GM12878 (cell line): ENCODE measurements around the gene TRAPPC3. TPM values are rescaled to one million over a fixed set of nuclear protein-coding genes. Genes with fewer than 3 reads are reported as not detected.

Experiments
- CHD2 ChIP-seq: IDR thresholded peaks from 2 replicates; pipeline ENCODE4 v1.6.1; 2011; ENCODE audit warnings: low read depth, low read length, improper control_type of control experiment, borderline replicate concordance
- HDAC2 ChIP-seq: fragments of 200-600 bp; sonication (generic); IDR thresholded peaks from 2 replicates; pipeline ENCODE4 v1.6.1; 2017
- IKZF1 ChIP-seq: fragments of 450-650 bp; conservative IDR thresholded peaks from 2 replicates; pipeline ENCODE4 v1.6.1; 2017; ENCODE audit warnings: antibody characterized with exemption, mild to moderate bottlenecking
- IKZF2 ChIP-seq, 2 experiments: fragments of 450-650 bp; IDR thresholded peaks; 2 replicates each; pipeline ENCODE4 v1.6.1; 2017; ENCODE audit warnings: mild to moderate bottlenecking in 2 of 2, moderate library complexity in 2 of 2
- MTA2 ChIP-seq: fragments of 450-650 bp; IDR thresholded peaks from 2 replicates; pipeline ENCODE4 v1.6.1; 2016; ENCODE audit warnings: low read depth, mild to moderate bottlenecking, moderate library complexity
- NBN ChIP-seq: fragments of 450-650 bp; IDR thresholded peaks from 2 replicates; pipeline ENCODE4 v1.6.1; 2016
- NFXL1 ChIP-seq: fragments of 450-650 bp; IDR thresholded peaks from 2 replicates; pipeline ENCODE4 v1.6.1; 2017; ENCODE audit warnings: antibody characterized with exemption, mild to moderate bottlenecking, borderline replicate concordance
- NR2C1 ChIP-seq: fragments of 450-650 bp; IDR thresholded peaks from 2 replicates; pipeline ENCODE4 v1.6.1; 2017; ENCODE audit warnings: antibody characterized with exemption, mild to moderate bottlenecking, moderate library complexity
- NR2F1 ChIP-seq: fragments of 450-650 bp; conservative IDR thresholded peaks from 2 replicates; pipeline ENCODE4 v1.6.1; 2017; ENCODE audit warnings: mild to moderate bottlenecking
- PAX8 ChIP-seq: fragments of 450-650 bp; IDR thresholded peaks from 2 replicates; pipeline ENCODE4 v1.6.1; 2017; ENCODE audit warnings: mild to moderate bottlenecking, moderate library complexity
- POLR2A ChIP-seq: IDR thresholded peaks from 2 replicates; pipeline ENCODE4 v1.6.1; 2011; ENCODE audit warnings: low read depth, mild to moderate bottlenecking, low read length
- POLR2AphosphoS5 ChIP-seq: IDR thresholded peaks from 2 replicates; pipeline ENCODE4 v1.6.1; 2011; ENCODE audit warnings: mild to moderate bottlenecking, low read length, inconsistent platforms
- RAD21 ChIP-seq: IDR thresholded peaks from 2 replicates; pipeline ENCODE4 v1.6.1; 2011; ENCODE audit warnings: mild to moderate bottlenecking, low read depth, low read length, moderate library complexity; ENCODE audit not compliant: insufficient read depth
- RB1 ChIP-seq: fragments of 450-650 bp; formaldehyde crosslinking; IDR thresholded peaks from 2 replicates; pipeline ENCODE4 v1.6.1; 2017; ENCODE audit warnings: mild to moderate bottlenecking, borderline replicate concordance
- RBBP5 ChIP-seq: fragments of 200-600 bp; sonication (generic); conservative IDR thresholded peaks from 2 replicates; pipeline ENCODE4 v1.6.1; 2016
- RCOR1 ChIP-seq: conservative IDR thresholded peaks from 2 replicates; pipeline ENCODE4 v1.6.1; 2012; ENCODE audit warnings: low read depth, low read length, improper control_type of control experiment
- STAT1 ChIP-seq: fragments of 450-650 bp; conservative IDR thresholded peaks from 2 replicates; pipeline ENCODE4 v1.6.1; 2014; ENCODE audit warnings: antibody characterized with exemption, mild to moderate bottlenecking
- SUZ12 ChIP-seq: fragments of 200-600 bp; sonication (generic); IDR thresholded peaks from one replicate; pipeline ENCODE4 v1.6.1; 2018; ENCODE audit warnings: antibody characterized with exemption, mild to moderate bottlenecking; ENCODE audit not compliant: unreplicated experiment
- WRNIP1 ChIP-seq: IDR thresholded peaks from 2 replicates; pipeline ENCODE4 v1.6.1; 2011; ENCODE audit warnings: low read depth, low read length, improper control_type of control experiment, borderline replicate concordance
- ZNF207 ChIP-seq: fragments of 450-650 bp; IDR thresholded peaks from 2 replicates; pipeline ENCODE4 v1.6.1; 2014; ENCODE audit warnings: antibody characterized with exemption, mild to moderate bottlenecking, borderline replicate concordance
- ZNF622 ChIP-seq: fragments of 450-650 bp; IDR thresholded peaks from 2 replicates; pipeline ENCODE4 v1.6.1; 2017; ENCODE audit warnings: mild to moderate bottlenecking, inconsistent platforms
- polyA plus RNA-seq, 11 experiments: library from polyadenylated mRNA; depleted of rRNA in 4 of 11; unstranded in 6 of 11; stranded (reverse) in 5 of 11; fragments of >200 nt; fragmentation: Nextera tagmentation in 4 of 11; fragmentation: Illumina TruSeq in 1 of 11; extraction: Ambion mirVana in 4 of 11; extraction: Trizol in 1 of 11; gene quantifications; 1 replicate in 1 of 11; 2 replicates in 10 of 11; pipeline versions ENCODE4 v1.2.1 to v1.2.3, GENCODE V29; 2011 to 2016; ENCODE audit warnings: inconsistent platforms in 2 of 11, missing spikeins in 2 of 11, low read depth in 1 of 11
- total RNA-seq, 4 experiments: library from RNA; depleted of rRNA in 3 of 4; stranded (reverse); fragments of >200 nt in 3 of 4; fragmentation: Illumina TruSeq in 1 of 4; extraction: Trizol in 1 of 4; gene quantifications; 2 replicates each; pipeline versions ENCODE4 v1.2.1 to v1.2.3, GENCODE V29; 2013 to 2021
- TF ChIP-seq, protein P1 (sequence below): fragments of 450-650 bp; IDR thresholded peaks from 2 replicates; pipeline ENCODE4 v1.6.1; 2016; ENCODE audit warnings: mild to moderate bottlenecking, moderate library complexity, borderline replicate concordance
- TF ChIP-seq, protein P2 (sequence below): fragments of 450-650 bp; IDR thresholded peaks from 2 replicates; pipeline ENCODE4 v1.6.1; 2017; ENCODE audit warnings: low read depth, mild to moderate bottlenecking, moderate library complexity
- TF ChIP-seq, protein P3 (sequence below): IDR thresholded peaks from 2 replicates; pipeline ENCODE4 v1.6.1; 2011; ENCODE audit warnings: low read depth, mild to moderate bottlenecking, low read length, moderate library complexity, borderline replicate concordance; ENCODE audit errors: extremely low read depth
- TF ChIP-seq, protein P4 (sequence below): IDR thresholded peaks from 2 replicates; pipeline ENCODE4 v1.6.1; 2012; ENCODE audit warnings: low read depth, low read length, improper control_type of control experiment

Gene TRAPPC3
- total and polyA plus RNA-seq, 10 of the 15 experiments (the other 5 are each of a cell fraction or from before 2014, with no cell fraction given) = 14.7 to 122 (median 70.5) TPM

DNA sequence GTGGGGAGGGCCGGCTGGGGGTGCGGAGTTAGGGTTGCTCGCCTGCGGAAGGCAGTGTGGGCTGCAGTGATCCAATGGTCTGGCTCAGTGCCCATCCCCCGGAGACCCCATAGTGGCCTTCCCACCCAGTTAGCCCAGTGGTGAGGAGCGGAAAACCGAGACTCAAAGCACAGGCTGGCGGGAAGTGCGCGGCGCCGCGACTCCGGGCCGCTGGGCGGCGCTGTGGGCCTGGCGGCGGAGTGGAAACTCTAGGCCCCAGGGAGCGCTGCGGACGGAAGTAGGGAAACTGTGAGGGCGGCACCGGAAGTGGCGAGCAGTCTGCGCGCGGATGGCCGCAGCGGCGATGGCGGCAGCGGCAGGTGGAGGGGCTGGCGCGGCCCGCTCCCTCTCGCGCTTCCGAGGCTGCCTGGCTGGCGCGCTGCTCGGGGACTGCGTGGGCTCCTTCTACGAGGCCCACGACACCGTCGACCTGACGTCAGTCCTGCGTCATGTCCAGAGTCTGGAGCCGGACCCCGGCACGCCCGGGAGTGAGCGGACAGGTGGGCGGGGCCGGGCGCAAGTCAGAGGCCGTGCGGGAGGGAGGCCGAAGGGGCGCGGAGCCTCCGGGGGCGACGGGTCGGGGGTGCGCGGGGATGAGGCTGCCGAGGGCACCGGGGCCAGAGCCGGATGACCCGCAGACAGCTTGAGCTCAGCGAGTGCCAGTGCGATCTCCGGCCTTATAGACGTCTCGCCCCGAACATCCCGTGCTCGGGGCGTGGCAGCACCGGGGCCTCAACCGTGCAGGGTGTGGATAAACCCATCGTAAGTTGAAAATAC is 60.5 kb downstream of the TRAPPC3 start, which contains the start of gene ADPRS (continued):
- TF ChIP-seq, protein P1, sequence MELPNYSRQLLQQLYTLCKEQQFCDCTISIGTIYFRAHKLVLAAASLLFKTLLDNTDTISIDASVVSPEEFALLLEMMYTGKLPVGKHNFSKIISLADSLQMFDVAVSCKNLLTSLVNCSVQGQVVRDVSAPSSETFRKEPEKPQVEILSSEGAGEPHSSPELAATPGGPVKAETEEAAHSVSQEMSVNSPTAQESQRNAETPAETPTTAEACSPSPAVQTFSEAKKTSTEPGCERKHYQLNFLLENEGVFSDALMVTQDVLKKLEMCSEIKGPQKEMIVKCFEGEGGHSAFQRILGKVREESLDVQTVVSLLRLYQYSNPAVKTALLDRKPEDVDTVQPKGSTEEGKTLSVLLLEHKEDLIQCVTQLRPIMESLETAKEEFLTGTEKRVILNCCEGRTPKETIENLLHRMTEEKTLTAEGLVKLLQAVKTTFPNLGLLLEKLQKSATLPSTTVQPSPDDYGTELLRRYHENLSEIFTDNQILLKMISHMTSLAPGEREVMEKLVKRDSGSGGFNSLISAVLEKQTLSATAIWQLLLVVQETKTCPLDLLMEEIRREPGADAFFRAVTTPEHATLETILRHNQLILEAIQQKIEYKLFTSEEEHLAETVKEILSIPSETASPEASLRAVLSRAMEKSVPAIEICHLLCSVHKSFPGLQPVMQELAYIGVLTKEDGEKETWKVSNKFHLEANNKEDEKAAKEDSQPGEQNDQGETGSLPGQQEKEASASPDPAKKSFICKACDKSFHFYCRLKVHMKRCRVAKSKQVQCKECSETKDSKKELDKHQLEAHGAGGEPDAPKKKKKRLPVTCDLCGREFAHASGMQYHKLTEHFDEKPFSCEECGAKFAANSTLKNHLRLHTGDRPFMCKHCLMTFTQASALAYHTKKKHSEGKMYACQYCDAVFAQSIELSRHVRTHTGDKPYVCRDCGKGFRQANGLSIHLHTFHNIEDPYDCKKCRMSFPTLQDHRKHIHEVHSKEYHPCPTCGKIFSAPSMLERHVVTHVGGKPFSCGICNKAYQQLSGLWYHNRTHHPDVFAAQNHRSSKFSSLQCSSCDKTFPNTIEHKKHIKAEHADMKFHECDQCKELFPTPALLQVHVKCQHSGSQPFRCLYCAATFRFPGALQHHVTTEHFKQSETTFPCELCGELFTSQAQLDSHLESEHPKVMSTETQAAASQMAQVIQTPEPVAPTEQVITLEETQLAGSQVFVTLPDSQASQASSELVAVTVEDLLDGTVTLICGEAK = peak; percentile 89
- TF ChIP-seq, protein P2, sequence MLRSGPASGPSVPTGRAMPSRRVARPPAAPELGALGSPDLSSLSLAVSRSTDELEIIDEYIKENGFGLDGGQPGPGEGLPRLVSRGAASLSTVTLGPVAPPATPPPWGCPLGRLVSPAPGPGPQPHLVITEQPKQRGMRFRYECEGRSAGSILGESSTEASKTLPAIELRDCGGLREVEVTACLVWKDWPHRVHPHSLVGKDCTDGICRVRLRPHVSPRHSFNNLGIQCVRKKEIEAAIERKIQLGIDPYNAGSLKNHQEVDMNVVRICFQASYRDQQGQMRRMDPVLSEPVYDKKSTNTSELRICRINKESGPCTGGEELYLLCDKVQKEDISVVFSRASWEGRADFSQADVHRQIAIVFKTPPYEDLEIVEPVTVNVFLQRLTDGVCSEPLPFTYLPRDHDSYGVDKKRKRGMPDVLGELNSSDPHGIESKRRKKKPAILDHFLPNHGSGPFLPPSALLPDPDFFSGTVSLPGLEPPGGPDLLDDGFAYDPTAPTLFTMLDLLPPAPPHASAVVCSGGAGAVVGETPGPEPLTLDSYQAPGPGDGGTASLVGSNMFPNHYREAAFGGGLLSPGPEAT = peak; percentile 79
- TF ChIP-seq ZNF207 = peak; percentile 97
- TF ChIP-seq, protein P3, sequence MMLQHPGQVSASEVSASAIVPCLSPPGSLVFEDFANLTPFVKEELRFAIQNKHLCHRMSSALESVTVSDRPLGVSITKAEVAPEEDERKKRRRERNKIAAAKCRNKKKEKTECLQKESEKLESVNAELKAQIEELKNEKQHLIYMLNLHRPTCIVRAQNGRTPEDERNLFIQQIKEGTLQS = no peak; the same call in 1 of the 2 replicates
- TF ChIP-seq ZNF622 = no peak
- TF ChIP-seq NR2F1 = peak; percentile 64
- TF ChIP-seq CHD2 = 0 out of 2 replicates have a peak, but pooled peaks have one; percentile 60
- TF ChIP-seq IKZF2 (IDR thresholded peaks at IDR 0.05) = peak in 1 of 2 experiments; percentile 46; a peak in 1 of 4 replicates
- 0 out of 2 replicates have a peak, but pooled peaks have one; percentile 42 for TF ChIP-seq RBBP5
- TF ChIP-seq HDAC2 = 0 out of 2 replicates have a peak, but pooled peaks have one; percentile 86
- TF ChIP-seq NR2C1 = peak; percentile 70
- peak; percentile 99 for TF ChIP-seq POLR2A
- TF ChIP-seq RCOR1 = 0 out of 2 replicates have a peak, but pooled peaks have one; percentile 16
- no peak for TF ChIP-seq SUZ12
- TF ChIP-seq NBN = peak; percentile 80; the same call in 1 of the 2 replicates
- no peak for TF ChIP-seq WRNIP1
- peak; percentile 95 for TF ChIP-seq IKZF1
- peak; percentile 19; the same call in 1 of the 2 replicates for TF ChIP-seq MTA2
- TF ChIP-seq, protein P4, sequence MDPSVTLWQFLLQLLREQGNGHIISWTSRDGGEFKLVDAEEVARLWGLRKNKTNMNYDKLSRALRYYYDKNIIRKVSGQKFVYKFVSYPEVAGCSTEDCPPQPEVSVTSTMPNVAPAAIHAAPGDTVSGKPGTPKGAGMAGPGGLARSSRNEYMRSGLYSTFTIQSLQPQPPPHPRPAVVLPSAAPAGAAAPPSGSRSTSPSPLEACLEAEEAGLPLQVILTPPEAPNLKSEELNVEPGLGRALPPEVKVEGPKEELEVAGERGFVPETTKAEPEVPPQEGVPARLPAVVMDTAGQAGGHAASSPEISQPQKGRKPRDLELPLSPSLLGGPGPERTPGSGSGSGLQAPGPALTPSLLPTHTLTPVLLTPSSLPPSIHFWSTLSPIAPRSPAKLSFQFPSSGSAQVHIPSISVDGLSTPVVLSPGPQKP = peak; percentile 95
- TF ChIP-seq RAD21 = peak; percentile 34; the same call in 1 of the 2 replicates
- no peak for TF ChIP-seq PAX8
- TF ChIP-seq STAT1 = peak; percentile 91
- peak; percentile 97 for TF ChIP-seq RB1
- peak; percentile 97 for TF ChIP-seq POLR2AphosphoS5
- TF ChIP-seq NFXL1 = no peak
